ENCODE results near the gene CCR1. TPM values are rescaled to one million over a fixed set of nuclear protein-coding genes. Genes with fewer than 3 reads are reported as not detected.
"Not testable (repeated sequence)": the region's sequence is repeated elsewhere in the genome, so short reads cannot be mapped to it uniquely, and the experiment has no call there.

The CCR1 gene
- total RNA-seq, 1 donor from 2014 or later = not detected

DNA sequence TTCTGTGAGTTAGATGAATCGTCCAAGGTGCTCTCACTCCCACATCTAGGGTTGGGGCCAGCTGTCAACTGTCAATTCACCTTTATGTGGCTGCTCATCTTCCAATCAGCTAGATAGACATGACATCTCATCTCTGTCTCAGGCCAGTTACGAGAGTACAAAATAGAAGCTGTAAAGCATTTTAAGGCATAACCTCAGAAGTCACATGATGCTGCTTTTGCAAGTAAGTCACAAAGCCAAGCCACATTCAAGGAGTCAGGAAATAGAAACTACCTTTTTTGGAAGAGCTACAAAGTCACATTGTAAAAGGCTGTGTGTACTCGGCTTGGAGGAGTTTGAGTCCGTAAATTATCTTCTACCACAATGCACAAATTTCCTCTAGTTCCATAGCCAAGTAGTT lies 5.1 kb upstream of the CCR1 start:
- Mint-ChIP-seq H3K27ac (ENCODE audit: unreplicated experiment) (no peak overlapping the region), H3K4me1 (ENCODE audit: low read depth, unreplicated experiment) (no peaks in the 10 kb centered on the region), H3K36me3 (ENCODE audit: unreplicated experiment) (no peaks in the 10 kb centered on the region), H3K27me3 (ENCODE audit: unreplicated experiment) (no peaks in the 10 kb centered on the region), H3K9me3 (ENCODE audit: unreplicated experiment) (no peaks in the 10 kb centered on the region), H3K4me3 (ENCODE audit: unreplicated experiment) (no peak overlapping the region)
- TF ChIP-seq, protein P1, sequence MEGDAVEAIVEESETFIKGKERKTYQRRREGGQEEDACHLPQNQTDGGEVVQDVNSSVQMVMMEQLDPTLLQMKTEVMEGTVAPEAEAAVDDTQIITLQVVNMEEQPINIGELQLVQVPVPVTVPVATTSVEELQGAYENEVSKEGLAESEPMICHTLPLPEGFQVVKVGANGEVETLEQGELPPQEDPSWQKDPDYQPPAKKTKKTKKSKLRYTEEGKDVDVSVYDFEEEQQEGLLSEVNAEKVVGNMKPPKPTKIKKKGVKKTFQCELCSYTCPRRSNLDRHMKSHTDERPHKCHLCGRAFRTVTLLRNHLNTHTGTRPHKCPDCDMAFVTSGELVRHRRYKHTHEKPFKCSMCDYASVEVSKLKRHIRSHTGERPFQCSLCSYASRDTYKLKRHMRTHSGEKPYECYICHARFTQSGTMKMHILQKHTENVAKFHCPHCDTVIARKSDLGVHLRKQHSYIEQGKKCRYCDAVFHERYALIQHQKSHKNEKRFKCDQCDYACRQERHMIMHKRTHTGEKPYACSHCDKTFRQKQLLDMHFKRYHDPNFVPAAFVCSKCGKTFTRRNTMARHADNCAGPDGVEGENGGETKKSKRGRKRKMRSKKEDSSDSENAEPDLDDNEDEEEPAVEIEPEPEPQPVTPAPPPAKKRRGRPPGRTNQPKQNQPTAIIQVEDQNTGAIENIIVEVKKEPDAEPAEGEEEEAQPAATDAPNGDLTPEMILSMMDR (IDR thresholded peaks at IDR 0.05; ENCODE audit: partially characterized antibody, unreplicated experiment) = no peak
- no peak for DNase-seq

DNA sequence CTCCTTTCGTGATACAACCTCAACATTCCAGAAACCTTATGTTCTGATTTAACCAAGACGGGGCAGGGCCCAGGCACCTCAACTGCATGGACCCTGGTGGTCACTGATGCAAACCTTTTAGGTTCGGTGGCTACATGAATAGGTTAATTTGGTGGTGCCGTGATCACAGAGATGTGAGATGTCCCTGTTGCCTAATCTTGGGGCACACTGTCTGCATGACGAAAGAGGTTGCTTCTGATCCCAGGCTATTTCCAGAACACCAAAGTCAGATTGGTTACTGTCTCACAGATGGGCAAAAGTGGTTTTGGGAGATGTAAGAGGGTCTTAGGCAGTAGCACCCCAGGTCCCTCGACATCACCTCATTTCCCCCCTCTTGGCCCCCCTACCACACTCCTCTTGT lies 4.0 kb upstream of the CCR1 start:
- Mint-ChIP-seq H3K4me3 (ENCODE audit: unreplicated experiment) (no peak overlapping the region), H3K4me1 (ENCODE audit: low read depth, unreplicated experiment) (no peaks in the 10 kb centered on the region), H3K27me3 (ENCODE audit: unreplicated experiment) (no peaks in the 10 kb centered on the region), H3K9me3 (ENCODE audit: unreplicated experiment) (no peaks in the 10 kb centered on the region), H3K27ac (ENCODE audit: unreplicated experiment) (no peak overlapping the region), H3K36me3 (ENCODE audit: unreplicated experiment) (no peaks in the 10 kb centered on the region)
- TF ChIP-seq, protein P1 (IDR thresholded peaks at IDR 0.05; ENCODE audit: partially characterized antibody, unreplicated experiment) = no peak
- DNase-seq = no peak

DNA sequence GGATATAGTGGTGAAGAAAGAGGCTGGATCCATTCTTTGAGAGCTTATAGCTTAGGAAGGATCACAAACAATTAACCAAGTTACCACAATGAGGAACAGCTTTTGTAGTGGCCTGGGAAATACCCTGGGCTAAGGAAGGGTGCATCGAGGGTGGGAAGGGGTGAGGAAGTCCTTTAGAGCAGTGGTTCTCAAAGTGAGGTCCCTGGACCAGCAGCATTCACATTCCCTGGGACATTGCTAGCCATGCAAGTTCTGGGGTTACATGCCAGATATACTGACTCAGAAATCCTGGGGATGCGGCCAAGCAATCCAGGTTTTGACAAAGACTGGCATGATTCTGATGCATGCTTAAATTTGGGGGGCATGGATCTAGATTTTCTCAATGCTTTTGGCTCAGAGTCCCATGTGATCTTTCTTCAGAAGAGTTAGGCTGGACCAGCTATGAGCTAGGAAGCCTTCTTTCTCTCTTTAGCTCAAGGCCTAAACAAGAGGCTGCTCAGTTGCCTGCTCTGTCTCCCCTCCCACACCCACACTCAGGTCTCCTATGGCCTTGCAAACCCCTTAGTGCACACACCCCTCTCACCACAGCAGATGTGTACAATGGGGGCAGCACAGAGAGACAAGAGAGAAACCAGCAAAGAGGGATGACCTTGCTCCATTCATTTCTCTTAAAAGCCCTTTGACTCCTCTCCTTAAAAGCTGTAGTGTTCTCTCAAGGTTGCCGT lies 1.8 kb upstream of the CCR1 start:
- DNase-seq = no peak
- no peaks in the 10 kb centered on the region for H3K36me3 Mint-ChIP-seq (ENCODE audit: unreplicated experiment)
- no peaks in the 10 kb centered on the region for H3K4me1 Mint-ChIP-seq (ENCODE audit: low read depth, unreplicated experiment)
- no peaks in the 10 kb centered on the region for H3K9me3 Mint-ChIP-seq (ENCODE audit: unreplicated experiment)
- no peaks in the 10 kb centered on the region for H3K27me3 Mint-ChIP-seq (ENCODE audit: unreplicated experiment)
- H3K27ac Mint-ChIP-seq (ENCODE audit: unreplicated experiment) = no peak overlapping the region
- TF ChIP-seq, protein P1 (IDR thresholded peaks at IDR 0.05; ENCODE audit: partially characterized antibody, unreplicated experiment) = no peak
- no peak overlapping the region for H3K4me3 Mint-ChIP-seq (ENCODE audit: unreplicated experiment)

DNA sequence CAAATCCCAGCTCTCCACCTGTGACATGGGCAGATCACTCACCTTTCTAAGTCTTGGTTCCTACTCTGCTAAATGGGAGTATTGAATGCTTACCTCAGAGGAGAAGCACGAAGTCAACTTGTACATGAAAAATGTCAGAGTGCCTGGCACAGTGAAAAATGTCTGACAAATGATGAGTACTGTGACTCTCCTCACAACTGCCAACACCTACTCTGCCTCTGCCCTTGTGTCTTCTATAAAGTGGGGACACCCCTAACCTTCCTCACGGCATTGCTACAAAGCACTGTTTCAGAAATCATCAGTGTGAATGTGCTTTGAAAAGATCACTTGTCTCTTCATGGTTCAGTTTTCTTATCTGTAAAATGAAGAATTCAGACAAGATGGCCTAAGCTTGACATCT lies 940 bp upstream of the CCR1 start:
- H3K4me1 Mint-ChIP-seq (ENCODE audit: low read depth, unreplicated experiment) = no peaks in the 10 kb centered on the region

DNA sequence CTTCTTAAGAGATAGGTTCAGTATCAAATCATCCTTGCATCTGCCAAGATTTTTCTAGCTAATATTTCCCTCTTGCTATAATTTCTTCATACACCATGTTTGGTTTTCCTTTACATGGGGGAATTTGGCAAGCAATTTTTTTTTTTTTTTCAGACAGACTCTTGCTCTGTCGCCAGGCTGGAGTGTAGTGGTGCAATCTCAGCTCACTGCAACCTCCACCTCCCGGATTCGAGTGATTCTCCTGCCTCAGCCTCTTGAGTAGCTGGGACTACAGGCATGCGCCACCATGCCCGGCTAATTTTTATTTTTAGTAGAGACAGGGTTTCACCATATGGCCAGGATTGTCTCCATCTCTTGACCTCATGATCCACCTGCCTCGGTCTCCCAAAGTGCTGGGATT lies 599 bp downstream of the CCR1 start:
- H3K4me1 Mint-ChIP-seq (ENCODE audit: low read depth, unreplicated experiment); DNase-seq; H3K27ac Mint-ChIP-seq (ENCODE audit: unreplicated experiment); H3K4me3 Mint-ChIP-seq (ENCODE audit: unreplicated experiment); H3K36me3 Mint-ChIP-seq (ENCODE audit: unreplicated experiment); H3K9me3 Mint-ChIP-seq (ENCODE audit: unreplicated experiment); H3K27me3 Mint-ChIP-seq (ENCODE audit: unreplicated experiment): not testable (repeated sequence)

More for the DNA sequence above, 940 bp upstream of the CCR1 start:
- Mint-ChIP-seq H3K36me3 (ENCODE audit: unreplicated experiment) (no peaks in the 10 kb centered on the region), H3K9me3 (ENCODE audit: unreplicated experiment) (no peaks in the 10 kb centered on the region), H3K4me3 (ENCODE audit: unreplicated experiment) (no peak overlapping the region), H3K27me3 (ENCODE audit: unreplicated experiment) (no peaks in the 10 kb centered on the region), H3K27ac (ENCODE audit: unreplicated experiment) (no peak overlapping the region)
- TF ChIP-seq, protein P1 (IDR thresholded peaks at IDR 0.05; ENCODE audit: partially characterized antibody, unreplicated experiment) = no peak
- no peak for DNase-seq

Measured in glutamatergic neuron (in vitro differentiated cells).